Measurements from ENCODE around the gene PRKRIP1. TPM values are rescaled to one million over a fixed set of nuclear protein-coding genes. Genes with fewer than 3 reads are reported as not detected.
"Not testable (repeated sequence)": the region's sequence is repeated elsewhere in the genome, so short reads cannot be mapped to it uniquely, and the experiment has no call there.

PRKRIP1 gene
- total RNA-seq = 10 to 100 TPM; 17.4 to 28.8 (median 23.9) TPM
- polyA plus RNA-seq = 10 to 100 TPM; 23.4 to 26.9 TPM
- long read RNA-seq, donor 1, transcript PRKRIP1-201 (6 exons, 2,159 nt) = major isoform, 73 of 99 reads
- long read RNA-seq, donor 1, partial matches to known transcripts = 5 of 99 reads
- long read RNA-seq, donor 1, other reads (novel, unspliced or antisense) = 16 of 99 reads
- long read RNA-seq, donor 2, transcript PRKRIP1-201 (6 exons, 2,159 nt) = major isoform, 10 of 349 reads
- long read RNA-seq, donor 2, partial matches to known transcripts = 333 of 349 reads
- long read RNA-seq, donor 2, other reads (novel, unspliced or antisense) = 5 of 349 reads
- long read RNA-seq, donor 3, transcript PRKRIP1-207 (9 exons, 1,625 nt) = minor isoform, 10 of 79 reads
- long read RNA-seq, donor 3, transcript PRKRIP1-204 (9 exons, 1,642 nt) = minor isoform, 8 of 79 reads
- long read RNA-seq, donor 3, transcript PRKRIP1-201 (6 exons, 2,159 nt) = major isoform, 14 of 79 reads
- long read RNA-seq, donor 3, partial matches to known transcripts = 18 of 79 reads
- long read RNA-seq, donor 3, other reads (novel, unspliced or antisense) = 29 of 79 reads

DNA sequence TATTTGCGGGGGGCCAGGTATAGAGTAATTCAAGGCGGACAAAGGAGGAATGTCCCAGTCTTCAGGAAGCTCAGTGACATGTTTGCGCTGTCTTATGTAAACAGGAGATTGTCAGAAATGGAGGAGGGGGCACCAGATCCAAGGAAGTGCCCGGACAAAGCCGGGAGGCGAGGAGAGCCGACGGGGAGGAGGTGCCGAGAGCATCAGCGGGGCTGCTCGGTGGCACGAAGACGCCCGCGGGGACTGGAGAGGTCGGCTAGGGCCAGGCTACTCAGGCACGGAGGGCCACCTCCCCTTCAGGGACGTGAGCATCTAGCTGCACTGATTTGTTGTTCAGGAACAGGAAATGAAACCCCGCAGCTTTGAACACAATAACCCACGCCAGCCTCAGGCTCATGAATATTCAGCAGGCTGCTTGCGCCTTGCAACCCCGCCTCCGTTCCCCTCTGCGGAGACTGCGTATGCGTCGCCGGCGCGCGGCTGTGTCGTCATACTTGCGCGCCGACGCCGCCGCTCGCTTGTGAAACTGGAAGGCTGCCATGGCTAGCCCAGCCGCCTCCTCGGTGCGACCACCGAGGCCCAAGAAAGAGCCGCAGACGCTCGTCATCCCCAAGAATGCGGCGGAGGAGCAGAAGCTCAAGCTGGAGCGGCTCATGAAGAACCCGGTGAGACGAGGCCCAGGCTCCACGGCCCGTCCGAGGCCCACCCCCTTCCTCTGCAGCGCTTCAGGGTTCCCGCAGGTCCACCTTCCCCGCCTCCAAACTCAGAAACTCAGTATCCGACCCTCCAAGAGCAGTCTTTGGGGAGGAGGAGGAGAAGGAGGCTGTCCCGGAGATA, at the start of gene PRKRIP1:
Gene PRKRIP1, plus strand, starts transcription at position 491 of the 837 bp plus-strand sequence. Its CDS starts 49 bp downstream, at position 540.
- intact Hi-C loops (cut with DNase I) = loop anchor here in 1 of 4 donors (10.0 kb wide), 1 partner anchor 851 kb away; no protein-coding TSS in a partner anchor
- Histone ChIP-seq H3K9me3 (no peaks in the 10 kb centered on the region), H3K27ac (peak within 1 kb of the TSS; percentile 46 to 76), H3K27me3 (no peaks in the 10 kb centered on the region), H3K36me3 (no peaks in the 10 kb centered on the region), H3K4me3 (peak within 1 kb of the TSS; percentile 93), H3K4me1 (ENCODE audit: insufficient read depth) (peaks cover 4% of the 10 kb centered on the region)
- TF ChIP-seq POLR2A (IDR thresholded peaks at IDR 0.05) = peak; percentile 10
- TF ChIP-seq EP300 (IDR thresholded peaks at IDR 0.05) = no peak
- WGBS, 3 donors = 0 to 1% (median 0%) methylated on average over 50 to 57 of the region's 59 CpGs
- peak; percentile 69 to 85 (median 82) for DNase-seq

DNA sequence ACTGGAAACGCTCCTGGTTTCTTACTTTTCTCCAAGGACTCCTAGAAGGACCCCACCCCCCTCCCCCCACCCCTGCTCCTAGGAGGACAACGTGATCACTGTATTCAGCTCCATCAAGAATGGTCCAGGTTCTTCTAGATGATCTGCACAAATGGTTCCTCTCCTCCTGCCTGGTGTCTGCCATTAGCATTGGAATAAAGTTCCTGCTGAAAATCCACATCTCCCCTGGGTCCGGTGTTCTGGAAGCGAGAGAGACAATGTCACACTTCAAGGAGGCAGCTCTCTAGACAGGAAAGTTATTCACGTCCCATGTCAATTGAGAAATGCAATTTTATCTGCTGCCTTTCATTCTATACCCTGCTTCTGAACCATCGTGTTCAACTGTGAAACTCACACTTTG, 49.2 kb upstream of the PRKRIP1 start:
- H3K9me3 ChIP-seq; H3K27ac ChIP-seq; H3K4me3 ChIP-seq; DNase-seq; intact Hi-C loops (cut with DNase I); H3K27me3 ChIP-seq; H3K36me3 ChIP-seq; H3K4me1 ChIP-seq (ENCODE audit: insufficient read depth): not testable (repeated sequence)
- WGBS, 3 donors = 84 to 89% (median 86%) methylated on average over 2 to 3 of the region's 6 CpGs

DNA sequence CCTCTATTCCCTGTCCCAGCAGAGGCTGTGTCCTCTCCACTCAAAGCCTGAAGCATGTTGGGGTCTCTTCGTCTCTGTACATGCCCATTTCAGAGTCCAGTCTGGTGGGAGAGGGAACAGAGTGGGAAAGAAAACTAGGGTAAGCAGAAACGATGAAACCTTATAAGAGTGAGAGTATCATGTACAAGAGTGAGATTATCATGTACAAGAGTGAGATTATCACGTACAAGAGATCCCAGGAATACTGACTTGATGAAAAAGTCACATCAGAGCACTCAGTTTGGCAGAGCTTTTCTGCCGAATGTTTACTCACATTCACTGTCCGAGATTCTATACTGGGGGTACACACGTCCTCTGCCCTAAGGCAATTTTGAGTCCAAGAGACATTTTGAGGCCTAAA, 39.8 kb upstream of the PRKRIP1 start, which contains the start of gene SPDYE6:
Gene SPDYE6, minus strand, starts transcription at position 101 of the 400 bp plus-strand sequence. CDS start 421 bp downstream, outside the sequence.
- DNase-seq; H3K4me1 ChIP-seq (ENCODE audit: insufficient read depth); H3K27ac ChIP-seq; H3K36me3 ChIP-seq; H3K27me3 ChIP-seq; intact Hi-C loops (cut with DNase I); H3K4me3 ChIP-seq; H3K9me3 ChIP-seq: not testable (repeated sequence)
- WGBS, 3 donors = no CpG with 5 or more reads among the region's 6 CpGs

DNA sequence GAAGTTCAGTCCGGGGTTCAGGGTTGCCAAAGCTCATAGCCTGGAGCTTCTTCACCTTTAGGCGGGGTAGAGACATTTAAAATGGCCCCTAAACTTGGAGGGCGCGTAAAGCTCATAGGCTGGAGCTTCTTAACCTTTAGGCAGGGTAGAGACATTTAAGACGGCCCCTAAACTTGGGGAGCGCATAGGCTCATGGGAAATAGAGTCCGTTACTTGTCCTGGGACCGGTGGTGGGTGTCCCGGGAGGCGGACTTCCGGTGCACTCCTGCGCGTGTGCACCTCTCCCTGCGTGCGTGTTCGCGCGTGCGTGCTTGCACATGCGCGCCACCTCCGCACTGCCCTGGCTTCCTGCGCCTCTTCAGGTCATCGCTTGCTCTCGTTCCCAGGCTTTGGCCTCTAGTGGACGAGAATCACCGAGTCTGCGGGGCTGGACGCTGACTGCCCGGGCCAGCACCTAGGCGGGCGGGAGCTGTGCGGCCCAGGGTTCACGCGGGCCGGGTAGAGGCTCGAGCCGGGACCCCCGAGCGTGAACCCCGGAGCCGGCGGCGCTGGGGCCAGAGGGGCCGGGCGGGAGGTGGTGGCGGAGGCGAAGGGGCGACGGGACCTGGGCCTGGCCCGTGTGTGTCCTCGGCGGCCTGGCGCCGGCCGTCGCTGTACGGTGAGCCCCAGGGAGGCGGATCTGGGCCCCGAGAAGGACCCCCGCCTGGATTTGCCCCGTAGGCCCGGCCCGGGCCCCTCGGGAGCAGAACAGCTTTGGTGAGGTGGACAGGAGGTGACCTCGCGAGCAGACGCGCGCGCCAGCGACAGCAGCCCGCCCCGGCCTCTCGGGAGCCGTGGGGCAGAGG, 32.4 kb upstream of the PRKRIP1 start:
- H3K9me3 ChIP-seq; H3K36me3 ChIP-seq; intact Hi-C loops (cut with DNase I); H3K27me3 ChIP-seq; H3K4me1 ChIP-seq (ENCODE audit: insufficient read depth): not testable (repeated sequence)
- peak overlapping the region; percentile 66 for H3K4me3 ChIP-seq
- peak overlapping the region in 1 of 2 donors; percentile 82 for H3K27ac ChIP-seq
- peak; percentile 92 to 96 (median 94) for DNase-seq
- 0% methylated on average over 38 to 76 of the region's 76 CpGs for WGBS, 3 donors
- peak; percentile 36 for TF ChIP-seq POLR2A (IDR thresholded peaks at IDR 0.05)
- TF ChIP-seq, protein P1, sequence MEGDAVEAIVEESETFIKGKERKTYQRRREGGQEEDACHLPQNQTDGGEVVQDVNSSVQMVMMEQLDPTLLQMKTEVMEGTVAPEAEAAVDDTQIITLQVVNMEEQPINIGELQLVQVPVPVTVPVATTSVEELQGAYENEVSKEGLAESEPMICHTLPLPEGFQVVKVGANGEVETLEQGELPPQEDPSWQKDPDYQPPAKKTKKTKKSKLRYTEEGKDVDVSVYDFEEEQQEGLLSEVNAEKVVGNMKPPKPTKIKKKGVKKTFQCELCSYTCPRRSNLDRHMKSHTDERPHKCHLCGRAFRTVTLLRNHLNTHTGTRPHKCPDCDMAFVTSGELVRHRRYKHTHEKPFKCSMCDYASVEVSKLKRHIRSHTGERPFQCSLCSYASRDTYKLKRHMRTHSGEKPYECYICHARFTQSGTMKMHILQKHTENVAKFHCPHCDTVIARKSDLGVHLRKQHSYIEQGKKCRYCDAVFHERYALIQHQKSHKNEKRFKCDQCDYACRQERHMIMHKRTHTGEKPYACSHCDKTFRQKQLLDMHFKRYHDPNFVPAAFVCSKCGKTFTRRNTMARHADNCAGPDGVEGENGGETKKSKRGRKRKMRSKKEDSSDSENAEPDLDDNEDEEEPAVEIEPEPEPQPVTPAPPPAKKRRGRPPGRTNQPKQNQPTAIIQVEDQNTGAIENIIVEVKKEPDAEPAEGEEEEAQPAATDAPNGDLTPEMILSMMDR (IDR thresholded peaks at IDR 0.05) = peak in 2 of 3 donors; percentile 29 to 45

DNA sequence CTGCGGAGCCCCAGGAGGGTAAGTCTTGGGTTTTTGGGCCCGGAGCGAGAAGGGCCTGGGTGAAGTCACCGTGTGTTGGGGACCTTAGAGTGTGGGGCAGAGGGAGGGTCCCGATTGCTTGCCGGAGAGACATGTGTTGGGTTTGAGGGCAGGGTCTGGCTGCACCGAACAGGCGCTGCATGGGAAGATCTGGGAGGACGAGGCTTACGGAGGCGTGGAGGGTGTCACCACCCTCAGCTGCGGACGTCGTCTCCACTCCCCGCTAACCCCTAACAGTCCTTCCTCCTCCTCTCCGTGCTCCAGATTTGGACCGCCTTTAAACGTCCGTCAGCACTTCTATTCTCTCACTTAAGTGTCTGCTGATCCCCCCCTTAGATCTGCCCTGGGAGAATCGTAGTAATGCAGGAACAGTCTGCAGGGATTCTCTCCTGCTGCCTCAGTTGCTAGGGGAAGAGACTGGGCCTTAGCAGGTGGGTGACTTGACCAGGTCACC, 31.7 kb upstream of the PRKRIP1 start:
- H3K4me1 ChIP-seq (ENCODE audit: insufficient read depth); intact Hi-C loops (cut with DNase I); H3K36me3 ChIP-seq; H3K27ac ChIP-seq; H3K9me3 ChIP-seq; H3K27me3 ChIP-seq: not testable (repeated sequence)
- 0 to 1% (median 1%) methylated on average over 15 to 20 of the region's 20 CpGs for WGBS, 3 donors
- peak overlapping the region; percentile 66 for H3K4me3 ChIP-seq
- peak in 1 of 5 donors; percentile 20 for DNase-seq

GRCh38 chr7:102365390-102365789, 30.8 kb upstream of the PRKRIP1 start:
- H3K4me1 ChIP-seq (ENCODE audit: insufficient read depth); H3K27me3 ChIP-seq; intact Hi-C loops (cut with DNase I); DNase-seq; H3K27ac ChIP-seq; H3K36me3 ChIP-seq; H3K9me3 ChIP-seq; H3K4me3 ChIP-seq: not testable (repeated sequence)
- WGBS, 3 donors = 42 to 64% (median 58%) methylated on average over 7 of the region's 7 CpGs

DNA sequence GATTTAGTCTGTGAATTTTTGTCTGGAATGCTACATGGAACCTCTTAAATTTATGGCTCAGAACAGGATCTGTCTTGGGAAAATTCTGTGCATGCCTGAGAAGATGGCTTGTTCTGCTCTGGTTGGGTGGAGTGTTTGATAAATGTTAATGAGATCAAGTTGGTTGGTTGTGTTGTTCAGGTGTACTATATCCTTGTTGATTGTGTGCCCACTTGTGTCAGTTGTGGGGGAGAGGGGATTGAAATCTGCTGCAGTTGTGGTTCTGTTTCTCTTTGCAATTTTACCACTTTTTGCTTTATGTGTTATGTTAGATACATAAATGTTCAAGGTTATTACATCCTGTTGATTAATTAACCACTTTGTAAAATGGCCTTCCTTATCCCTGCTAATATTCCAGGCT, 26.1 kb upstream of the PRKRIP1 start:
- H3K36me3 ChIP-seq; H3K4me3 ChIP-seq; H3K27me3 ChIP-seq; H3K9me3 ChIP-seq; H3K27ac ChIP-seq; DNase-seq; intact Hi-C loops (cut with DNase I); H3K4me1 ChIP-seq (ENCODE audit: insufficient read depth): not testable (repeated sequence)

GRCh38 chr7:102372796-102373195, 23.4 kb upstream of the PRKRIP1 start:
- H3K36me3 ChIP-seq; intact Hi-C loops (cut with DNase I); H3K27ac ChIP-seq; H3K9me3 ChIP-seq; DNase-seq; H3K27me3 ChIP-seq; H3K4me1 ChIP-seq (ENCODE audit: insufficient read depth); H3K4me3 ChIP-seq: not testable (repeated sequence)
- 56 to 87% (median 70%) methylated on average over 2 of the region's 2 CpGs for WGBS, 3 donors
